Stimulated activated CD4-positive, alpha-beta T cell treated with anti-CD3 and anti-CD28 coated beads, Interleukin-1b, Interleukin-23, amount 100 ng/mL, for 1 hour (primary cell): ENCODE results near the gene FMNL2.
"Not testable (repeated sequence)": the region's sequence is repeated elsewhere in the genome, so short reads cannot be mapped to it uniquely, and the experiment has no call there.

Experiments
- DNase-seq, 2 donors: peaks; one replicate each; pipeline ENCODE4 v3.0.0-alpha.2; 2020; ENCODE audit warnings: low read depth in 2 of 2

FMNL2 gene

DNA sequence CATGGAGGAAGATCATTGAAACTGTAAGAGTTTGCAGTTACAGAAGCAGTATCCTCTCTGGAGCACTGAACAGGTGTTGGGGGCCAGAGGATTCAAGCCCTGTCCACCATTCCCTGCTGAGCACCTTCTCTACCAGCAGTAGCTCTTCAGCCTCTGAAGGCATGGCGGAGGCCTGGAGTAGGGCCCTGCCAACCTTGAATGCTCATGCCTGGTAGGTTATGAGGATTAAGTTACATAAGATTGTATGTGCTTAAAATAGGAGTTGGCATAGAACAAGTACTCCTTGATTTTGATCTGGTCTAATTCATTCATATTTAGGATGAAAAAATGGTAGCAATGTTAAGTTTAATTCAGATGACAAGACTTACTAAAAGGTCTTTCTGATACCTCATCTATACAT, 40.2 kb downstream of the FMNL2 start:
- no peak for DNase-seq

DNA sequence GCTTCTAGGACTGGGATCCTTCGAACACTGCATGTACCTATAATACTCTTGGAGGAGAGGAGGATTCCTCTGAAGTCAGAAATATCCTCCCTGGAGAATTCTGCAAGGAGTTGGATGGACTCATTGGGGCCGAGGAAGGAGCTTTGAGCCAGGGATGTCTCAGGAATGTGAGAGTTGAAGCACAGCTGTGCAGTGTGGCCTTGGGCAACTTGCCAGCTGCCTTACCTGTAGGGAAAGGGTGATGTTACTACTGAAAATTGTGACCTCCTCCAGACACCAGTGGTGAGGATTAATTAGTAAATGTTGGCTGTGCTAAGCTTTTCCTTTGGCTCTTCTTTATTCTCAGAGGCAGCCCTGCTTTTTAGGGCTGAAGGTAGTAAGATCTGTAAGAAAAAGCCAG, 41.4 kb downstream of the FMNL2 start:
- no peak for DNase-seq

DNA sequence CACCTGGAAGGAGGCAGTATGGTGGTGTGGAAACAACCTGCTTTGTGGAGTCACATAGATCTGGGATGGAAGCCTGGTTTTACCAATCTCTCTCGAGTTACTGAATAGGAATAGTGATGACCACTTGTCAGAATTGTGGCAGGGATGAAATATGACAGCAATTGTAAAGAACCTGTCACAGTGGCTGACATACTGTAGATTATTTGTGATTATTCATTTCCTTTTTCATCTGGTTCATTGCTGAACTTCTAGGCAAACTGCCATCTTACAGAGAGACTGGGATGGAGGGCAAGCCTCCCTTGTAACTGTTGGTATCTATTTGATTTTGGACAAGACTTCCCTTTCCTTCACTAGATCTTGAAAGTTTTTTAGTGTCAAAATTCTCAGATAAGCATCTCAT, 42.0 kb downstream of the FMNL2 start:
- DNase-seq: no peak

DNA sequence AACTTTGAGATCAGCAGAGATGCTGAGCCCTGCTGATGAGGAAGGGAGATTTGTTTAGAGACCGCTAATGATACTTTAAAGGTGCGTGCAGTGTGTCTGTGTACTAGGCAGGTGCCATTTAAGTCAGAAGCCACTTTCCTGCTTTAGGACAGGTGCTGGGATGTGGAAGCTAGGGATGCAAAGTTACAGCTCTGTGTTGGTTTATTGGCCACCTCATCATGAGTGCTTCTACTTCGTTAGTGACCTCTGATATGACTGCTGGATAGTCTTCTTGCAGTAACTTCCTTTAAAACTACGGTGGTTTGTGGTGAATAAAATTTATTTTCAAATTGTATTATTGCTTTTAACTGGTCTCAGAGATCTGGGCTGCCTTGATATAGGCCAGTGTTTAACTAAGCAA, 44.1 kb downstream of the FMNL2 start:
- no peak for DNase-seq

DNA sequence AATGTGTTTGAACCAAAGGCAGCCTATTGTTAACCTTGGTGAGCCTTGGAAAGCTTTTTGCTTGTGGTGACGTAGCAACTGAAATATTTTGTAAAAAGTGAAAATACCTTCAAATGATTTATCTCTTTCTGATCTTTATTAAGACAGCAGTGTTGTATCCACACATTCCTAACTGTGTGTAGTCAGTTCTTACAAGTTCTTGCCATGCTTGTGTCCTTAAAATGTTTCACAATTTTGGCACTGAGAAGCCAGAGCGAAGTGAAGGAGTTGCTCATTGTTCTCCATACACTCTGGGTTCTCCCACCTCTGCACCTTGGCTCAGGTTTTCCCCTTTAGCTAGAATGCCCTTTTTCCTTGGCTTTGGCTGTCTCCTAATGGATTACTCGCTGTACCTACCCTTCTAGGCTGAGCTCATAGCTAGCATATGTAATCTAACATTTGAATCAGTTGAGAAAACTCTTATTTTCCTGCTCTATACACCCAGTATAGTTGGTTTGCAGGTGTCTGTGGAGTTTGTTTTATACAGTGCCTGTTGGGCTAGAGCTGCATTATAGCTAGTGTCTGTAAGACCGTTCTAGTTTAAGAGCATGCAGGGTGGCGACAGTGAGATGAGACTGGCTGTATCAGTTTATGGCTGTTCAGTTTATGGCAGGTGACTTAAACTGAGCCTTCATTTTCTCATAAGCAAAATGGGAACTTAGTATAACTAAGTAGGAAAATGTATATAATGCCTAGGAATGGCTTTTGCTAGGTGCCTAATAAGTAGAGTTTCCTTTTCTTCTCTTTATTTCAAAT, 45.5 kb downstream of the FMNL2 start:
- no peak for DNase-seq

DNA sequence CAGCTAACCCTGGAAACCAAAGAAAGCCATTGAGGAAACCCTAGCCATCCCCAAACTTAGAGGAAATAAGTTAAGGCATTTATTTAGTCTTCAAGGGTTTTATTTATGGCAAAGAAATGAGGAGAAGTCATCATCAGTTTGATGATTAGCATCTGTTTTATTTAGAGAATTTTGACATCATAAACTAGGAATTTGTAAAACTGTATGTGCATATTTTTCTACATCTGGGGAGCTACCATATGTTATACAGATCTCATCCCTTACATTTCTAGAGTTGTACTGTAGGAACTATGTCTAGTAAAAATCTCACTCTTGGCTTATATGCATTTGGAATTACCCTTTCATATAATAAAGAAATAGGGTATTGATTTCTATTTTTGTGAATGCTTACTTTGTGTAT, 48.7 kb downstream of the FMNL2 start:
- no peak for DNase-seq

DNA sequence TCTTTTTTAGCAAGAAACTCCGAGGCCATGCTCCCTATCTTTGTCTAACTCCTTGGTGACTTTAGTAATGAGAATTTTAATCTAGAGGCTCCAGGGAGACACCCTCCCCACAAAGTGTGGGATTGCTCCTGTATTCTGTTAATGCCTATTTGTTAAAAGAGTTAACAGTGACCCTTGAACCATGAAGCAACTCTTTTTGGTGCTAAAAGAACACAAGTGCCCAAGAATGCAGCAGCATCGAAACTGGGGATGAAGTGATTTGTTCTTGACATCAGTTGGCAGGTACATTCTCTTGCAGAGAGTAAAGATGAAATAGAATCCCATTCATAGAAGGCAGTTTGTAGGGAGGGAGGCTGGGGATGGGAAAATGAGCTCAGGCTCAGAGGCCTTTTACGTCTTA, 50.0 kb downstream of the FMNL2 start:
- DNase-seq: no peak

DNA sequence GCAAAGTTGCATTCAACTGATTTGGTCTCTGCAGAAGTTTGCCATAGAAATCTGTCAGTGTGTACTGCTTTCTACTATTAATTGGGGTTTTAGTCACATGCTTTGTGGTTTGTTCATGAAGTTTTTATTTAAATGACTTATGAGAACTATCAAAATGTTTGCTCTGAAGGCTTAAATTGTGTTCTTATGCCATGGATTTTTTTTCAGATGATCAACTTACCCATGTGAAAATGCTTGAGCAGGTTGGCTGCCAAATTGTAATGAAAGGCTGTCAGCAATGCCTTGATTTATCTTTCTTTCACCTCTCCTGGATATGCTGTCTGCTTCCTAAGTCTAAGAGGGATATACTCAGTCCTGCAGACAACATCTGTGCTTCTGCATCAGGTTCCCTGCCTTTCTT, 50.7 kb downstream of the FMNL2 start:
- no peak for DNase-seq

DNA sequence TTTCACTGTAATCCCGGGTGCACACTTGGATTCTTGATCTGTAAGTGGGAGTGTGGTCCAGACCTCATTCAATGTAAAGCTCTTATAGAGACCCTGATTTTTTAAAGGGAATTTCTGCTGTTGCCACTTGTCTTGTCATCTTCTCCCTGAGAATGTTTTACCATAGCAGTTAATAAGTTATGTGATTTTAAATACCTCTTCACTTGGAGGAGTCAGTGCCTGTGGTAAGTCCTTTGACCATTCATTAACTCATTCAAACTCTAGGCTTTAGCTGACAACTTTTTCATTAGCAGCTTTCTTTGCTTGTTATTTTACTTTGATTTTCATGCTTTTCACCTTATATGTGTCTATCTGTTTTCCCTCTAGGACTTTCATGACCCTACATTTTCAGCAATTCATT, 51.3 kb downstream of the FMNL2 start:
- DNase-seq: no peak

DNA sequence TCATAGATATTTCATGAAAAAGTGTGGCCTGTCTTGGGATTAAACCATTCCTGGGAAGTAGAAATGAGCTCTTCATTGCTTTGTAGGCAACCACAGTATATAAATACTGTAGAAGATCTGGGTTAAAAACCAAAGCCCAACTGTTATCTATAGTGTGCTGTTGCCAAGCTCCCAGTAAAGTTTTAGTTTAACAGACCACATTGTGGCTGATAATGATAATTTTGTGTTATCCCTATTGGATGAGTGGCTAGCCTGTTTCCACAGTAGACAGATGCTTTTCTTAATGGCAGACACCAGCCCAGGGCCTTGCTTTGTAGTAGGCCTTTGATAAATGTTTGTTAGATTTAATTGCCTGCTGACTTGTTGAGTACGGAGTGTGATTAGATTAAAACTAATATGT, 52.1 kb downstream of the FMNL2 start:
- DNase-seq: no peak

DNA sequence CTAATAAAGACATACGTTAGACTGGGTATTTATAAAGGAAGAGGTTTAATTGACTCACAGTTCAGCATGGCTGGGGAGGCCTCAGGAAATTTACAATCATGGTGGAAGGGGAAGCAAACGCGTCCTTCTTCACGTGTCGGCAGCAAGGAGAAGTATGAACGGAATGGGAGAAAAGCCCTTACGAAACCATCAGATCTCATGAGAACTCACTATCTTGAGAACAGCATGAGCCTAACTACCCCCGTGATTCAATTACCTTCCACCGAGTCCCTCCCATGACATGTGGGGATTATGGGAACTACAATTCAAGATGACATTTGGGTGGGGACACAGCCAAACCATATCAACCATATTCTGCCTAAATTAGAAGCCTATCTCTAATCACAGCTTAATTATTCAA, 53.3 kb downstream of the FMNL2 start:
- DNase-seq: not testable (repeated sequence)

DNA sequence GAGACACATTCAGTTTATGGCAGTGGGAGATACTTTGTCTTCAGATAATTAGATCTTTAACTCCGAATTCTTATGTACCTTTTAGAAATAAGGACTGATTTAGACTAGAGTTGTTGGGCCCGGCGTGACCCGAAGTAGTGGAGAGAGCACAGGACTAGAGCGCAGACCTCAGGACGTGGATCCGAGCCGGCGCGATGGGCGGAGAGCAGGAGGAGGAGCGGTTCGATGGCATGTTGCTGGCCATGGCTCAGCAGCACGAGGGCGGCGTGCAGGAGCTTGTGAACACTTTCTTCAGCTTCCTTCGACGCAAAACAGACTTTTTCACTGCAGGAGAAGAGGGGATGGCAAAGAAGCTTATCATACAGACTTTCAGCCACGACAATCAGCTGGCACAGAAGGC, 54.5 kb downstream of the FMNL2 start:
- DNase-seq: no peak

DNA sequence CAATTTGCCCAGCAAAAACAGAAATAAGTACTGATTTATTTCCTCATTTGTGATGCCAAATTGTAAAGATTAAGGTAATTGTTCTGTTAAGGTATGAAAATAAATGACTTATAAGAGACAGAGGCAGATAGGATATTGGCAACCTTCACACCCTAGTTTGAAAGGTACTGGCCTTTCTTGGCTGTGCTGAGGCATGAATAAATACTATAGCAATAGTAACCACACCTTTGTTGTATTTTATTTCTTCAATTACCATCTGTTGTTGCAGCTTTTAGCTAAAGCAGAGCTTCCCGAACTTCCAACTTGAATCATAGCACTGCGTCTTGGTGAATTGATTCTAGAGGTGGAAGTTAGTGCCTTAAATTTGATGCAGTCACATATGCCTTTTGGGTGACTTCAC, 55.9 kb downstream of the FMNL2 start:
- DNase-seq: no peak

DNA sequence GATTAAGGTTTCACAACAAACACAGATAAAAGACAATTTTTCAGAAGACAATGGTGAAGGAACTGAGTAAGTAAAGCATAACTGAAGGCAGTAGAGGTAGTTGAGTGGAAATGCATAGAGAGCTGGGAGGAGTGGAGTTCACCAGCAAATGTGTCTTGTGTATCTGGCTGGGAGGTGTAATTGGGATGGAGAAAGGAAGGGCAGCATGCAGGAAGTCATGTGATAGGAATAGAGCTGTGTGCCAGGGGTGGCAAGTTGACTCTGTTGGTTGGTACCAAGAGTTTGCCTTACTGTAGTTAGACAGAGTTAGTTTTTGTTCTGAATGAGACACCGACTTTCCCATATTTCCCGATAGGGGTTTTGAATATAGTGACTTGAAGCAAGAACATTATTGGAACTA, 56.3 kb downstream of the FMNL2 start:
- DNase-seq: no peak

DNA sequence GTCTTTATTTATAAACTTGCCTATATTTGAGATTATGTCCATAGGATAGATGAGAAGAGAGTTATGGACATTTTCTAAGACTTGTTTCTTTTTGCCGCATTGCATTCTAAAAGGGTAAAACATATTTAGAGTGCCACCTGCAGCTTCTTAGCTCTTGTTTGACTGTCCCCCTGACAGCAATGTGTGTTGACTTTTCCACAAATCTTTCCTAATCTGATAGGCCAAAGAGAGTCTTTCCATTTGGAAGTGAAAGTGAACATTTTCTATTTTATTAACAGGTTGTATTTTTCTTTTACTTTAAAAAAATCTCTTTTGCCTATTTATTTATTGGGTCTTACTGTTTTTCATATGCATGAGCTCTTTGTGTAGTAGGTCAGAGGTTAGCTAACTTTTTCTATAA, 58.4 kb downstream of the FMNL2 start:
- DNase-seq: no peak

DNA sequence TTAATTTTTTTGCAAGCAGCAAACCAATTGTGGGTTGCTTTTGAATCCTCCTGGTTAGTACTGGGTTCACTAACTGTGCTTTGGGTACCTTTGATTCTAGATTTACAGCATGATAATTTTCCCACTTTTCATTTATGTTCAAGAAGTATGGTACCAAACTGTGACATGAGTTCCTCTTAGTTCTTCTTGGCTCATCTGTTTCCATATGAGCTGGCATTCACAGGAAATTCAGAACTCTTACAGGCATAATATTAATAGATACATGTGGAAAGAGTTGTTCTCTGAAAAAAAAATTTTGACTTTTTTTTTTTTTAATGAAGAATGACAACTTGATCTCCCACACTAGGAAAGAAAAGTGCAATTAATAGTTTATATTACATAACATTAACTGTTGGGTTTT, 59.4 kb downstream of the FMNL2 start:
- DNase-seq: no peak

DNA sequence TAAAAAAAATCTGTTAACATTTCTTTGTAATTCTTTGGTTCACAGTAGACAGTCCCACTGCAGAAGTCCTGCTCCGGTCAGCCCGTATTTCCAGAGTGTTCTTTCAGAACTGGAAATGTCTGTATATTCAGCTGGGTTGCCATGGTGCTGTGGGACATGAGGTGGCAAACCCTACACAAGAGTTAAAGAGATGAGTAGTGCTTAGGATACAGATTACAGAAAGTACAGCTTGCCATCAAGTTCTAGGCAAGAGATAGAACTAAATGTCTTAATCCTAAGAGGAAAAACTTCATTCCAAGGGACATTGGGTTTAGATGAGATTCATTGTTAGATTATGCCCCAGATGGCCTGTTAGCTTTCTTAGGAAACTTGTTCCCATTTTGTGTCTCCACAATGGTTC, 60.1 kb downstream of the FMNL2 start:
- no peak for DNase-seq

DNA sequence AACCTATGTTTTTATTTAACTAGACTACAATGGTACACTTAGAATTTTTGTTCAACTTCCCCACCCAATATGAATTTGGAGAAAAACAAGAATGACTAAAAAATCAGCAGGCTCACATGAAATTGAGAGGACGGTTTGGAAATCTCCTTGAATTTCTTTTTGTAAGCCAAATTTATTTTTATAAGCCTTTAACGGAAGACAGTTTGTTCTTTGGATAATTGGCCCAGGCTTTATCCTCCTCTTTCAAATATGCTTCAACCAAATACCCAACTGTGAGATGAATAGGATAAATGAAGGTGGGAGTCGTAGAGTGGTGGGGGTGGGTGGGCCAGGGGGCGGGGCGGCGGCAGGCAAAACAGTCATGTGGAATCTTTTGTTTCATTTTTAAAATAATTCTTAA, 60.6 kb downstream of the FMNL2 start:
- no peak for DNase-seq

DNA sequence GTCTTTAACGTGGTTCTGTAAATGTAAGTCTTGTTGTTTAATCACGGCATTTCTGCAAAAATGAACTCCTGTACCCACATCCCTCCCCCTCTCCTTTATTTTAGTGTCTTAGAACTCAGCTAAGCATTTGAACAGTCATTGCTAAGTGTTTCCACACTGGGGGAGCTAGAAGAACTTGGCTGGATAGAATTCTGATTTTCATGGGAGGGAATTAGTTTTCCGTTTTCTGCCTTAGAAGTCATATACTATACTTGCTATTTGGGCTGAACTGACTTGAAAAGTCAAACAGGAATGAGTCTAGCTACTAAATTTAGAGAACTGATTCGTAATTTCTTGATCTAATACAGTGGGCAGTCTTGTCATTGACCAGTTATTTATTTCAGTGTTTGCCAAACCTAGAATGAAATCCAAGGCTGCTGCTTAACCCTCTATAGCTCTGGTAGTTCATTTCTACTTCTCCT, 61.1 kb downstream of the FMNL2 start:
- no peak for DNase-seq

DNA sequence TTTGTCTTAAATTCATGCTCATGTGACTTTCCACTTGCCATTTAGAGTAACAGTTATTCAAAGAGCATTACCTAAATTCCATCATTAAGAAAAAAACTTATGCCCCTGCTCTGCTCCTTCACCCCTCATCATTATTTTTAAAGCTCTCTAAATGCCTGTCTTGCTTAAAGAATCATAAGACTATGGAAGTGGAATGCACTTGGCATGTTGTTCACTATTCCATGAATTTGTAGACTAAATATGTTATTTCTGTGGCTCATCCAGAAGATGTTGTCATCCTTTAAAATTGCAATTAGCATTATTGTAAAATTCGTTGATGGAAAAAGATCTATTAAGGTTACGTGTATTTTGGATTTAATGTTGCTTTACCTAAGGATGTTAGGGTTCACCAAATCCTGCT, 61.8 kb downstream of the FMNL2 start:
- DNase-seq: no peak

DNA sequence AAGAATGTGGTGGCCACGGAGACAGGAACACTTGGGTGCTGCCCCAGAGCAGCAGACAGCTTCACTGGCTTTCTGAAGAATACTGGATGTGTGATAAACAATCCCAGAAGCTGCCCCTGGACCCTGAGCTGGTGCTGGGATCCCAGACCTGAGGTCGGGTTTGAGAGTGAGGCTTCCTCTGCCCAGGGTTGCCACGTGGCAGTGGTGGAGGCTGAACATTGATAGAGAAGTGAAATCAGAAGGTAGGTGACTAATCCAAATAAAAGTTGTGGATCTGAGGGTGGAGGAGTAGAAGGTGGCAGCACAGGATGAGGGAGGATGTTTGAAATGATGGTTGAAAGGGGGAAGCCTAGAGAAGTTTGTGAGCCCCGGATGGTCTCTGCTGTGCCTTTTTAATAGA, 64.0 kb downstream of the FMNL2 start:
- no peak for DNase-seq

DNA sequence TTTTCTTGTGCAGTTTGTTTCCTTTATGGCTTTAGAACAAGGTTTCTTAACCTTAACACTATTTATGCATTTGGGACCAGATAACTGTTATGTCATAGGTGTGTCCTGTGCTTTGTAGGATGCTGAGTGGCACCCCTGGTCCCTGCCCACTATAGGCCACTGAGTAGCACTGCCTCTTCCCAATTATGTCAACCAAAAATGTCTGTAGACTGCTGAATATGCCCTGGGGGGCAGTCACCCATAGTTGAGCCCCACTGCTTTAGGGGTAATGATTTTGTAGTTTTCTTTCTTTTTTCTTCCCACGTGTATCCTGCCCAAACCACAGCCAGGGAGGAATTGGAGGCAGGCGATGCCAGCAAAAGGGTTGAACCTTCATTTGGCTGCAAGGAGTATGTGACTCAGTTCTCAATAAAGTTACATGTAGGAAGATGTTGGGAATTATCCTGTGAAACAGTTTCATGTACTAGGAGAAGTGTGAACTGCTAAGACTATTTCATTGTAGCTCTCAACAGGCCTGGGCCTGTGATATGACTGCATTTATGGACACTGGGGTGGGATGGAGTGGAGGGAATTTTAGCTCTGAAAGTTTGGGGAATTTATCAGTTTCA, 65.7 kb downstream of the FMNL2 start:
- DNase-seq: no peak
